ENCODE measurements around the gene CNTD1. TPM values are rescaled to one million over a fixed set of nuclear protein-coding genes. Genes with fewer than 3 reads are reported as not detected.

Gene CNTD1
- total RNA-seq, 1 donor from 2014 or later, result 0.09 TPM

- no peaks in the 10 kb centered on the region for H3K4me1 Mint-ChIP-seq
- no peak overlapping the region for H3K4me3 Mint-ChIP-seq
- peaks cover 5% of the 10 kb centered on the region for H3K27me3 Mint-ChIP-seq (ENCODE audit: low read depth)
- peaks cover 10% of the 10 kb centered on the region for H3K36me3 Mint-ChIP-seq
- DNase-seq (ENCODE audit: low spot score in 2 of 2, unreplicated experiment in 2 of 2), result no peak
- no peaks in the 10 kb centered on the region for H3K9me3 Mint-ChIP-seq
- no peak overlapping the region for H3K27ac Mint-ChIP-seq
- no peak for TF ChIP-seq CTCF (IDR thresholded peaks at IDR 0.05; ENCODE audit: unreplicated experiment)
These were observed 7.6 kb downstream of the CNTD1 start for GRCh38 chr17:42806249-42806648.

- no peak for TF ChIP-seq CTCF (IDR thresholded peaks at IDR 0.05; ENCODE audit: unreplicated experiment)
- no peak for DNase-seq (ENCODE audit: low spot score in 2 of 2, unreplicated experiment in 2 of 2)
- Mint-ChIP-seq H3K4me1 (no peaks in the 10 kb centered on the region), H3K27me3 (ENCODE audit: low read depth) (no peaks in the 10 kb centered on the region), H3K27ac (no peak overlapping the region), H3K36me3 (peaks cover 20% of the 10 kb centered on the region), H3K9me3 (no peaks in the 10 kb centered on the region), H3K4me3 (no peak overlapping the region)
These were observed 10.6 kb downstream of the CNTD1 start for GRCh38 chr17:42809250-42809649.

GRCh38 chr17:42814633-42815399 lies 16.2 kb downstream of the CNTD1 start:
- H3K4me1 Mint-ChIP-seq, result no peaks in the 10 kb centered on the region
- H3K9me3 Mint-ChIP-seq, result no peaks in the 10 kb centered on the region
- TF ChIP-seq CTCF (IDR thresholded peaks at IDR 0.05; ENCODE audit: unreplicated experiment), result no peak
- H3K27ac Mint-ChIP-seq, result no peak overlapping the region
- no peak overlapping the region for H3K4me3 Mint-ChIP-seq
- peaks cover 45% of the 10 kb centered on the region for H3K36me3 Mint-ChIP-seq
- no peaks in the 10 kb centered on the region for H3K27me3 Mint-ChIP-seq (ENCODE audit: low read depth)
- DNase-seq (ENCODE audit: low spot score in 2 of 2, unreplicated experiment in 2 of 2), result no peak

- Mint-ChIP-seq H3K36me3 (peaks cover 43% of the 10 kb centered on the region), H3K9me3 (no peaks in the 10 kb centered on the region), H3K4me3 (no peak overlapping the region), H3K27ac (no peak overlapping the region), H3K27me3 (ENCODE audit: low read depth) (no peaks in the 10 kb centered on the region), H3K4me1 (peaks cover 3% of the 10 kb centered on the region)
- no peak for DNase-seq (ENCODE audit: low spot score in 2 of 2, unreplicated experiment in 2 of 2)
- no peak for TF ChIP-seq CTCF (IDR thresholded peaks at IDR 0.05; ENCODE audit: unreplicated experiment)
These were observed 19.2 kb downstream of the CNTD1 start for GRCh38 chr17:42817866-42818265.

- Mint-ChIP-seq H3K4me3 (no peak overlapping the region), H3K27me3 (ENCODE audit: low read depth) (no peaks in the 10 kb centered on the region), H3K36me3 (peaks cover 43% of the 10 kb centered on the region), H3K9me3 (no peaks in the 10 kb centered on the region), H3K27ac (no peak overlapping the region), H3K4me1 (peaks cover 4% of the 10 kb centered on the region)
- no peak for TF ChIP-seq CTCF (IDR thresholded peaks at IDR 0.05; ENCODE audit: unreplicated experiment)
- DNase-seq (ENCODE audit: low spot score in 2 of 2, unreplicated experiment in 2 of 2), result no peak
These were observed 19.7 kb downstream of the CNTD1 start for GRCh38 chr17:42818379-42818778.
